A549 (cell line): ENCODE measurements around the gene WASF2. TPM values are rescaled to one million over a fixed set of nuclear protein-coding genes. Genes with fewer than 3 reads are reported as not detected.

Source experiments
- ATAC-seq, 2 experiments: fragments of 200-7000 bp in 1 of 2; fragments of >200 bp in 1 of 2; cut with Nextera tagmentation in 1 of 2; cut with Tn5 transposase in 1 of 2; 3 replicates each; pipeline versions ENCODE4 v1.8.0 to v1.9.1; 2018 to 2020; ENCODE audit warnings: mild to moderate bottlenecking in 1 of 2, moderate library complexity in 1 of 2
- CTCF ChIA-PET: fragments of 300-600 bp; sonication (Branson Sonifier 250); formaldehyde crosslinking; extraction: SDS; loops from one replicate; lab custom pipeline; 2021; ENCODE audit warnings: antibody characterized with exemption, inconsistent platforms; lab: Yijun Ruan, JAX
- POLR2A ChIA-PET: fragments of 350-600 bp; formaldehyde crosslinking; extraction: SDS; loops from one replicate; lab custom pipeline; 2021; ENCODE audit warnings: antibody characterized with exemption, inconsistent platforms; lab: Yijun Ruan, JAX
- DNase-seq, 2 experiments: peaks; one replicate each; pipeline versions ENCODE4 v3.0.0 to v3.0.0-alpha.2; 2011 to 2016; ENCODE audit warnings: low read depth in 1 of 2, low spot score in 1 of 2
- FAIRE-seq: peaks from 2 replicates; lab custom pipeline; 2011; peaks lifted over from hg19 to GRCh38; lab: Jason Lieb, UNC
- H3K27ac ChIP-seq, 2 experiments: fragments of >200 bp; sonication (Bioruptor Twin); formaldehyde crosslinking; 3 replicates each; pipeline ENCODE4 v1.5.1; 2016 to 2017
- H3K4me1 ChIP-seq: fragments of >200 bp; sonication (Bioruptor Twin); formaldehyde crosslinking; 3 replicates; pipeline ENCODE4 v1.6.1; 2016
- H3K4me2 ChIP-seq: fragments of >200 bp; sonication (Bioruptor Twin); formaldehyde crosslinking; 3 replicates; pipeline ENCODE4 v1.6.1; 2016
- H3K4me3 ChIP-seq: fragments of >200 bp; sonication (Bioruptor Twin); formaldehyde crosslinking; 3 replicates; pipeline ENCODE4 v1.5.1; 2016
- H3K9me3 ChIP-seq: fragments of >200 bp; sonication (Bioruptor Twin); formaldehyde crosslinking; 3 replicates; pipeline ENCODE4 v1.6.1; 2016
- CBX2 ChIP-seq: fragments of 200-600 bp; sonication (generic); IDR thresholded peaks from 2 replicates; pipeline ENCODE4 v1.6.1; 2016; ENCODE audit warnings: low read depth, mild to moderate bottlenecking, borderline replicate concordance
- EP300 ChIP-seq, 2 experiments: fragments of >200 bp; sonication (Bioruptor Twin); formaldehyde crosslinking; IDR thresholded peaks; 2 replicates in 1 of 2; 3 replicates in 1 of 2; pipeline ENCODE4 v1.6.1; 2016 to 2017
- ESRRA ChIP-seq: fragments of 150-350 bp; IDR thresholded peaks from 2 replicates; pipeline ENCODE4 v1.6.1; 2014; ENCODE audit warnings: mild to moderate bottlenecking, low read length, borderline replicate concordance
- FOSL2 ChIP-seq, 2 experiments: fragments of 450-650 bp in 1 of 2; fragments of >200 bp in 1 of 2; sonication (Bioruptor Twin) in 1 of 2; formaldehyde crosslinking; IDR thresholded peaks; 2 replicates each; pipeline versions ENCODE4 v1.5.0 to v1.6.1; 2016 to 2020; ENCODE audit warnings: mild to moderate bottlenecking in 1 of 2, moderate library complexity in 1 of 2
- FOXS1 ChIP-seq: fragments of 250-450 bp; sonication (Bioruptor Pico); IDR thresholded peaks from 2 replicates; pipeline ENCODE4 v1.5.0; 2020; ENCODE audit warnings: mild to moderate bottlenecking, moderate library complexity
- HDAC2 ChIP-seq: fragments of 200-600 bp; sonication (generic); IDR thresholded peaks from 2 replicates; pipeline ENCODE4 v1.6.1; 2016
- HOXA7 ChIP-seq: fragments of 250-450 bp; sonication (Bioruptor Pico); IDR thresholded peaks from 2 replicates; pipeline ENCODE4 v1.5.0; 2020; ENCODE audit warnings: mild to moderate bottlenecking, moderate library complexity
- MAFK ChIP-seq: fragments of 450-650 bp; IDR thresholded peaks from 2 replicates; pipeline ENCODE4 v1.6.1; 2014; ENCODE audit not compliant: partially characterized antibody
- MAZ ChIP-seq: fragments of 150-350 bp; IDR thresholded peaks from 2 replicates; pipeline ENCODE4 v1.6.1; 2014; ENCODE audit warnings: antibody characterized with exemption, low read depth, low read length, borderline replicate concordance
- PBX3 ChIP-seq: IDR thresholded peaks from 2 replicates; pipeline ENCODE4 v1.6.1; 2012
- RFX5 ChIP-seq: fragments of 450-650 bp; IDR thresholded peaks from 2 replicates; pipeline ENCODE4 v1.7.1; 2014; ENCODE audit warnings: antibody characterized with exemption, mild to moderate bottlenecking, moderate library complexity
- RNF2 ChIP-seq: fragments of 200-600 bp; sonication (generic); IDR thresholded peaks from 2 replicates; pipeline ENCODE4 v1.6.1; 2016; ENCODE audit warnings: low read depth, mild to moderate bottlenecking, antibody characterized with exemption, moderate library complexity, borderline replicate concordance
- TP53 ChIP-seq: fragments of 250-450 bp; sonication (Bioruptor Pico); IDR thresholded peaks from 2 replicates; pipeline ENCODE4 v1.5.0; 2021; ENCODE audit warnings: mild to moderate bottlenecking, moderate library complexity
- ZFP36 ChIP-seq: fragments of 450-650 bp; IDR thresholded peaks from 2 replicates; pipeline ENCODE4 v1.6.1; 2014; ENCODE audit warnings: borderline replicate concordance; ENCODE audit not compliant: partially characterized antibody
- ZNF302 ChIP-seq: fragments of 250-450 bp; sonication (Bioruptor Pico); IDR thresholded peaks from 2 replicates; pipeline ENCODE4 v1.9.0; 2021; ENCODE audit warnings: inconsistent platforms, mild to moderate bottlenecking, moderate library complexity
- WGBS: methylation state at CpG from one replicate; pipeline ENCODE4 v1.1.6; 2017; ENCODE audit errors: missing lambda C conversion rate; 5-methylcytosine and 5-hydroxymethylcytosine counted together
- polyA plus RNA-seq, 4 experiments: library from polyadenylated mRNA; depleted of rRNA in 3 of 4; stranded (reverse); fragments of >200 nt; fragmentation: RNase III in 1 of 4; extraction: RNeasy Plus Mini Kit Qiagen cat#74134 plus additional on column Dnase treatment in 1 of 4; gene quantifications; 2 replicates in 3 of 4; 3 replicates in 1 of 4; pipeline ENCODE4 v1.2.3, GENCODE V29; 2011 to 2017
- TF ChIP-seq, protein P1 (sequence below): fragments of >200 bp; sonication (Bioruptor Twin); formaldehyde crosslinking; IDR thresholded peaks from 3 replicates; pipeline ENCODE4 v1.6.1; 2016
- TF ChIP-seq, protein P2 (sequence below): fragments of 200-600 bp; sonication (generic); IDR thresholded peaks from 2 replicates; pipeline ENCODE4 v1.6.1; 2016; ENCODE audit warnings: antibody characterized with exemption, mild to moderate bottlenecking, moderate library complexity

Gene WASF2
- polyA plus RNA-seq, 2 of the 4 experiments (the other 2 are of a cell fraction): 22.7 to 44.9 TPM

DNA sequence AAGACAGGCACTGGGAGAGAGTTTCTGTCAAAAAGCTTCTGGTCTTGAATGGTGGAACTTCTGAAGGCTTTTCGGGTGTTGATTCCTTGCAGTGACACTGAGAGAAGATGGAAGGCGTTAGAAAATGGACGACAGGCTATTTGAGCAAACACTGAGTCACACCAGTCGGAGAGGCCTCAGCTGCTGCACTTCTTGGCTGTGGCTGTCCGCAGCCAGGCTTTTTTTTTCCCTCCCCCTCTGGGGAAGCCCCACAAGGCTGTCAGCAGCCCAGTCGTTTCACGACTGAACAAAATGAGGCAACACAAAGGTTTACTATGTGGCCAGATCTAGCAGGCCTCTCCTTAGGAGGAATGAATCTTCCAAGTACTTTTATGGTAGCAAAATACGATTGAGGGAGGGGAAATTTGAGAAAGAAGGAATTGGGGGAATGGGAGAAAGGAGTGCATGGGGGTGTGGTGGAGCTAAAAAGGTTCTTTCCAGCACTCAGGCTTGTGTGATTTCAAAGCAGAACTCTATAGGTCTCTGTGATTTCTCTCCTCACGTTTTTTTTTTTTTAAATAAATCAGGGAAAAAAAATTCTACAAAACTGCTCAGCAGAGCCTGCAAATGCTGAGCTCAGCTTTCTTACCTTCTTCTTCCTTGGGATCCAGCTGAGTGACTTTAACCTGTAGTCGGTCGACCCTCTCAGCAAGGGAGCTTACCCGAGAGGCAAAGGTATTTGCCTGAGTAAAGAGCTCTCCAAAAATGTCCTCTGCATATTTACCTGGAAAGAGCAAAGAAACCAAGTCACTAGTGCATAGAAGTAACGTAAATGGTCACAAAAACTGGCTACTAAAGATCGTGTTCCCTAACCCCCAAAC, 71.4 kb downstream of the WASF2 start:
- FAIRE-seq (no peak), ATAC-seq (peak; percentile 78 to 93), DNase-seq (peak; percentile 46 to 58)
- Histone ChIP-seq H3K9me3 (no peaks in the 10 kb centered on the region), H3K4me3 (no peak overlapping the region), H3K4me1 (peaks cover 17% of the 10 kb centered on the region), H3K4me2 (peak overlapping the region; percentile 56), H3K27ac (peak overlapping the region; percentile 30 to 72; a peak in 4 of 6 replicates)
- POLR2A ChIA-PET: no interaction called here
- CTCF ChIA-PET: interaction anchor here (0.6 to 1.8 kb wide), 9 partner anchors 13 to 273 kb away, joined by 3 to 11 read pairs (median 3); partner anchors contain the start of gene WASF2
- 31% methylated on average over 14 of the region's 14 CpGs for WGBS
- peak; percentile 66 for TF ChIP-seq MAFK
- no peak for TF ChIP-seq FOSL2 (IDR thresholded peaks at IDR 0.05)
- TF ChIP-seq FOSL2 (CRISPR knock-in tag; IDR thresholded peaks at IDR 0.05): peak; percentile 51; the same call in 1 of the 2 replicates
- no peak for TF ChIP-seq HOXA7 (CRISPR knock-in tag)
- no peak for TF ChIP-seq ZNF302 (CRISPR knock-in tag)

GRCh38 chr1:27417713-27418112, 72.3 kb downstream of the WASF2 start:
- CTCF ChIA-PET: interaction anchor here (0.7 to 7.9 kb wide), 7 partner anchors 11 to 273 kb away, joined by 3 to 66 read pairs (median 3); partner anchors contain the start of genes AHDC1 and WASF2
- FAIRE-seq: no peak
- WGBS: 87% methylated on average over 3 of the region's 3 CpGs

More at GRCh38 chr1:27417713-27418112, 72.3 kb downstream of the WASF2 start:
- H3K27ac ChIP-seq: peak overlapping the region; percentile 30 to 72; a peak in 2 of 6 replicates
- POLR2A ChIA-PET: interaction anchor here (0.6 kb wide), 1 partner anchor 14 kb away, joined by 3 read pairs; no protein-coding TSS in a partner anchor
- no peak overlapping the region; the same call in 2 of the 3 replicates for H3K4me2 ChIP-seq
- TF ChIP-seq PBX3 (no peak), FOSL2 (IDR thresholded peaks at IDR 0.05) (no peak), FOSL2 (CRISPR knock-in tag; IDR thresholded peaks at IDR 0.05) (no peak), ESRRA (no peak), MAFK (no peak), MAZ (no peak), CBX2 (no peak), RFX5 (no peak), FOXS1 (CRISPR knock-in tag) (no peak), TP53 (CRISPR knock-in tag) (no peak), ZFP36 (no peak), HDAC2 (no peak), RNF2 (no peak), EP300 (IDR thresholded peaks at IDR 0.05) (no peak)
- TF ChIP-seq, protein P1, sequence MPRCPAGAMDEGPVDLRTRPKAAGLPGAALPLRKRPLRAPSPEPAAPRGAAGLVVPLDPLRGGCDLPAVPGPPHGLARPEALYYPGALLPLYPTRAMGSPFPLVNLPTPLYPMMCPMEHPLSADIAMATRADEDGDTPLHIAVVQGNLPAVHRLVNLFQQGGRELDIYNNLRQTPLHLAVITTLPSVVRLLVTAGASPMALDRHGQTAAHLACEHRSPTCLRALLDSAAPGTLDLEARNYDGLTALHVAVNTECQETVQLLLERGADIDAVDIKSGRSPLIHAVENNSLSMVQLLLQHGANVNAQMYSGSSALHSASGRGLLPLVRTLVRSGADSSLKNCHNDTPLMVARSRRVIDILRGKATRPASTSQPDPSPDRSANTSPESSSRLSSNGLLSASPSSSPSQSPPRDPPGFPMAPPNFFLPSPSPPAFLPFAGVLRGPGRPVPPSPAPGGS: no peak
- TF ChIP-seq, protein P2, sequence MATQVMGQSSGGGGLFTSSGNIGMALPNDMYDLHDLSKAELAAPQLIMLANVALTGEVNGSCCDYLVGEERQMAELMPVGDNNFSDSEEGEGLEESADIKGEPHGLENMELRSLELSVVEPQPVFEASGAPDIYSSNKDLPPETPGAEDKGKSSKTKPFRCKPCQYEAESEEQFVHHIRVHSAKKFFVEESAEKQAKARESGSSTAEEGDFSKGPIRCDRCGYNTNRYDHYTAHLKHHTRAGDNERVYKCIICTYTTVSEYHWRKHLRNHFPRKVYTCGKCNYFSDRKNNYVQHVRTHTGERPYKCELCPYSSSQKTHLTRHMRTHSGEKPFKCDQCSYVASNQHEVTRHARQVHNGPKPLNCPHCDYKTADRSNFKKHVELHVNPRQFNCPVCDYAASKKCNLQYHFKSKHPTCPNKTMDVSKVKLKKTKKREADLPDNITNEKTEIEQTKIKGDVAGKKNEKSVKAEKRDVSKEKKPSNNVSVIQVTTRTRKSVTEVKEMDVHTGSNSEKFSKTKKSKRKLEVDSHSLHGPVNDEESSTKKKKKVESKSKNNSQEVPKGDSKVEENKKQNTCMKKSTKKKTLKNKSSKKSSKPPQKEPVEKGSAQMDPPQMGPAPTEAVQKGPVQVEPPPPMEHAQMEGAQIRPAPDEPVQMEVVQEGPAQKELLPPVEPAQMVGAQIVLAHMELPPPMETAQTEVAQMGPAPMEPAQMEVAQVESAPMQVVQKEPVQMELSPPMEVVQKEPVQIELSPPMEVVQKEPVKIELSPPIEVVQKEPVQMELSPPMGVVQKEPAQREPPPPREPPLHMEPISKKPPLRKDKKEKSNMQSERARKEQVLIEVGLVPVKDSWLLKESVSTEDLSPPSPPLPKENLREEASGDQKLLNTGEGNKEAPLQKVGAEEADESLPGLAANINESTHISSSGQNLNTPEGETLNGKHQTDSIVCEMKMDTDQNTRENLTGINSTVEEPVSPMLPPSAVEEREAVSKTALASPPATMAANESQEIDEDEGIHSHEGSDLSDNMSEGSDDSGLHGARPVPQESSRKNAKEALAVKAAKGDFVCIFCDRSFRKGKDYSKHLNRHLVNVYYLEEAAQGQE: no peak
- no peaks in the 10 kb centered on the region for H3K9me3 ChIP-seq
- peaks cover 17% of the 10 kb centered on the region for H3K4me1 ChIP-seq
- H3K4me3 ChIP-seq: no peak overlapping the region
- no peak for ATAC-seq
- no peak for DNase-seq
